NCI-H2107 treated with DMSO at 0.1 percent for 48 hours (cell line): ENCODE measurements around the gene NRDE2.
A peak's percentile ranks its signal among the peaks of the same experiment; 100 is the strongest.
"Not testable (repeated sequence)": the region's sequence is repeated elsewhere in the genome, so short reads cannot be mapped to it uniquely, and the experiment has no call there.

ENCODE experiments used
- DNase-seq: peaks from one replicate; lab custom pipeline; 2025; ENCODE audit not compliant: unreplicated experiment; lab: John Stamatoyannopoulos, UW

NRDE2 gene

DNA sequence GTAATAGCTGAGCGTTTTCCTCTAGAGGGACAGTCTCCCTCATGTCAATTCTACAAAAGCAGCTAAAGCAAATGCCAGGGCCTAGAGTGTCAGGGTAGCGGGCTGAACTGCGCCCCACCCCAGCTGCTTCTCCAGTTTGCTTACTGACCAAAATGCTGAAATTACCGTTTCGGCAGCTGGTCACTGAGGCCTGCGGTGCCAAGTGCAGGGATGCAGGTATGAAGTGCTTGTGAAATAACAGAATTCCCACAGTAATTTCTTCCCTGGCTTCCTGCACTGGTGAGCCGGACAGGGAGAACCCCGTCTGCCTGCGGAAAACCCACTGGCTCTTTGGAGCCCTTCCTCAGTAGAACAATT is 56.3 kb downstream of the NRDE2 start:
- no peak for DNase-seq

DNA sequence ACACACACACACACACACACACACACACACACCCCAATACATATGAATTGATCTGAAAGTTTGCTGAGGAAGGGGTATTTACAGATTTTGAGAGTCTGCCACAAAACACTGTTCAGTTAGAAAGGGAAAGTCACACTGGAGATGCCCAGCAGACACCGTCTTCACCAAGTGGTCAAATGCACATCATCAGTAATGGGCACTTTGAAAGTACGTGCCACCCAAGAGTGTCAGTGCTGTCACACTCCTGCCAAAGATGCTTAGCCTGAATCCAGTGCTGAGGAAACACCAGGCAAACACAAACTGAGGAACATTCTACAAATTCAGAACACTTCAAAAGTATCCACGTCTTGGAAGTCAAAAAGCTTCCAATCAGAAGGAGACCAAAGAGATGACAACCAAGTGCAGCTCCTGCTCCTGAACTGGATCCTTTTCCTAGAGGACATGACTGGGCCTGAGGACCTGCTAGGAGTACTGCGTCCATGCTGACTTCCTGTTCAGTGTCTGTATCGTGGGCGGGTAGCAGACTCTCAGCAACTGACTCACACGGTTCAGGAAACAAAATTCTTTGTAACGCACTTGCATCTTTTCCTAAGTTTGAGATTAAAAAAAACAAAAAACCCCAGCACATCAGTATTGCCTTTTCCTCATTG is 56.8 kb downstream of the NRDE2 start:
- no peak for DNase-seq

DNA sequence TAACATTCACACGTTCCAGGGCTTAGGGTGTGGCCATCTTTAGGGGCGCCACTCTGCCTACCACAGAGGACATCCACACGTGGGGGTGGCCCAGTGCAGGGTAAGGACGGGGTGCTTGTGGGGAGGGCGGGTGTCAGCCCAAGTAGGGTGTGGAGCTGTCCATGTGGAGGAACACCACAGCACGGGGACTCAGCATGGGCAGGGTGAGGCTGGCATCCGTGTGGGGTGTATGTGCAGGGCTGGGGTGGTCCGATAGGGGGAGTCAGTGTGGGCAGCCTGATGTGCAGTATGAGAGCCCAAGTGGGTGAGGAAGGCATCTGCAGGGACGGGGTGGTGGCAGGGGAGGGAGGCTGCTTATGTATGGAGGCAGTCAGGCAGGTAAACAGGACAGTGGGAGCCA is 57.7 kb downstream of the NRDE2 start:
- DNase-seq: no peak

DNA sequence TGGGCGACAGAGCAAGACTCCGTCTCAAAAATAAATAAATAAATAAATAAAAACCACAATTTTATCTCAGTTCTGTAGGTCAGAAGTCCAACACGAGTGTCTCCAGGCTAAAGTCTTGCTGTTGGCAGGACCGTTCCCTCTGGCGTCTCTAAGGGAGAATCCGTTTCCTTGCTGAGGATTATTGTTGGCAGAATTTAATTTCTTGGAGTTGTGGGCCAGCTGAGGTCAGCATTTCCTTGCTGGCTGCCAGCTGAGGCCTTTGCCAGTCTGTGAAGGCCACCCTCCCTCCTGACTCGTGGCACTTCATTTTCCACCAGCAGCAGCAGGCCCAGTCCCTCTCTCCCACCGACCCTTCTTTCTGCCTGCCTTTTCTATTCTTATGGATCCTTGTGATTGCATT is 58.2 kb downstream of the NRDE2 start:
- DNase-seq: no peak

DNA sequence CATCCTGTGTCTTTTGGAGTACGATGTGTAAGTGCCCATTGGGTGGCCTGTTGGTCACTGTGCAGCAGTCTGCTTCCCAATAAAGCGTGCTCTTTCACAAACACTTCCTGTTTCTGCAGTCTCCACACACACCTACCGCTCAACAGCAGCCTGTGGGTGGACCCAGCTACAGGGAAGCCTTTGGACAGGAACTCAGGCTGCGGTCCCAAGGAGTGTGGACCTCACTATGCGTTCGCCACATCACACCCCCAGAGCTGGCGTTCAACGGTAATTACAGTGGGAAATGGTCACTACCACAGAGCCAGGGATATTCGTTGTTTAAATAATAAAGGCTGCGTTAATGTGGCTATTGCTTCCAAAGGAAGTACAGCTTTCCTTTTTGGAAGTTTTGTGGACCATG is 59.2 kb downstream of the NRDE2 start:
- no peak for DNase-seq

DNA sequence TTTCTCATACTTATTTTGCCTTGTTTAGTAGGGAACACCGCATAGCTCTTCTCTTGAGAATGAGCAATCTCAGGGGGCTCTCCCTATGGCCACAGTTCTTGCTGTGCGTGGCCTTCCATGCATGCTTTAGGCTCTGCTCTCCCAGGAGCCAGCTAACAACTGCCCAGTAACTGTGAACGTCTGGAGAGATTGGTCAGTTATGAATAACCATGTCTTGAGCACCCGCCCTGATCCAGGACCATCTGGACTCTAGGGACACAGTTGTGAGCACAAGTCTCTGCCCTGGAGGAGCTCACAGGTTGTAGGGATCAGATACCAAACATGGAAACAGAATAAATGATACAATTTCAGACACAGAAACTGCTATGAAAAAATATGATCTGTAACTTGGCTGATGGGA is 63.3 kb downstream of the NRDE2 start:
- no peak for DNase-seq

DNA sequence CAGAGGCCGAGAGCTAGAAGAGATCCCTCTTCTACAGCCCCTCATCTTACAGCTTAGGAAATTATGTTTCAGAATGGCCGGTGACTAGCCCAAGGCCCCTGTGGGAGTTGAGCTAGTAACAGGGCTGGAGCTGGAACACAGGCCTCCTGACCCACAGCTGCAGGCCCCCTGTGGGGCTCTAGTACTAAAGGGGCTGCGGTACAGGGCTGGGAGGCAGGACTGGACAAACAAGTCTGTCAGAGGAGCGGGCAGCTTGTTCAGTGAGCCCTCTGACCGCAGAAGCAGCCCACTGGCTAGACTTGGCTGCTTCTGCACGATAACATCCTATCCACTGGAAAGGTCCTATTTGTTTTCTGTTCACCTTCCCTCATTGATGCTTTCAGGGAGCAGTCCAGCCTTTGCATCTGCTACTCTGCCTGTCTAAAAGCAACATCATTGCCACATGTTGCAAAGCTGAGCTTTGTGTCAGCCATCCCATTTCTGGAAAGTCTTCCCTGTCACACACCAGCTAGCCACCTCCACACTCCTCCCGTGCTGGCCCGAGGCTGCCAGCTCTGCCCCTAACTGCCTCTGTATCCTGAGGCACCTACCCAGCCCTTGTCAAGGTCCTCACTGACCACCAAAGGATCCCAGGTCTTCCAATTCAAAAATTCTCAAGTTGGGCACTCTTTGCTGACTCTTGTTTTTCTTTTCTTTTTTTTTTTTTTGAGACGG is 65.1 kb downstream of the NRDE2 start:
- DNase-seq: no peak

DNA sequence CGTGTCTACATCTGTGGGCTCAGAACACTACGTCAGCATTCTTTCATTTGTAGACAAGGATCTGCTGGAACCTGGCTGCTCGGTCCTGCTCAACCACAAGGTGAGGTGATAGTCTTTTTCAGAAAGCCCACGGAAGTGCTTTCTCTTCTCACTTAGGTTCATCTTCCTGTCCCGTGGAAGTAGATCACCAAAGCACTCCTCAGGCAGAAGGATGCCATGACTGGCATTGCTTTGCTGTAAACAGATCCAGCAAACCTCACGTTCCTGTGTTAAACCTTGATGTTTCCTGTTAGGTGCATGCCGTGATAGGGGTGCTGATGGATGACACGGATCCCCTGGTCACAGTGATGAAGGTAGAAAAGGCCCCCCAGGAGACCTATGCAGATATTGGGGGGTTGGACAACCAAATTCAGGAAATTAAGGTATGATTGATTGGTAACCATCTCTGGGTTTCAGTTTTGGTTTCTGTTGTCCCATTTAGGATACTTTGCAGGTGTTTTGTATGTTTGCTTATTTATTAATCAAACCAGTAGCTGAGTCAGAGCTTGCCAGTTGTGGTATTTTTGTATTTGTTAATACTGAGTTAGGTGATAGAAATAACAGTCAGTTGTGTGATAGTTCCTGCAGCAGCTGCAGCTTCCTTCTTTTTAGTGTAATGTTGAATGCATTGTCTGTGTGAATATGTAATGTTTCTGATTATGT is 67.8 kb downstream of the NRDE2 start:
- no peak for DNase-seq

DNA sequence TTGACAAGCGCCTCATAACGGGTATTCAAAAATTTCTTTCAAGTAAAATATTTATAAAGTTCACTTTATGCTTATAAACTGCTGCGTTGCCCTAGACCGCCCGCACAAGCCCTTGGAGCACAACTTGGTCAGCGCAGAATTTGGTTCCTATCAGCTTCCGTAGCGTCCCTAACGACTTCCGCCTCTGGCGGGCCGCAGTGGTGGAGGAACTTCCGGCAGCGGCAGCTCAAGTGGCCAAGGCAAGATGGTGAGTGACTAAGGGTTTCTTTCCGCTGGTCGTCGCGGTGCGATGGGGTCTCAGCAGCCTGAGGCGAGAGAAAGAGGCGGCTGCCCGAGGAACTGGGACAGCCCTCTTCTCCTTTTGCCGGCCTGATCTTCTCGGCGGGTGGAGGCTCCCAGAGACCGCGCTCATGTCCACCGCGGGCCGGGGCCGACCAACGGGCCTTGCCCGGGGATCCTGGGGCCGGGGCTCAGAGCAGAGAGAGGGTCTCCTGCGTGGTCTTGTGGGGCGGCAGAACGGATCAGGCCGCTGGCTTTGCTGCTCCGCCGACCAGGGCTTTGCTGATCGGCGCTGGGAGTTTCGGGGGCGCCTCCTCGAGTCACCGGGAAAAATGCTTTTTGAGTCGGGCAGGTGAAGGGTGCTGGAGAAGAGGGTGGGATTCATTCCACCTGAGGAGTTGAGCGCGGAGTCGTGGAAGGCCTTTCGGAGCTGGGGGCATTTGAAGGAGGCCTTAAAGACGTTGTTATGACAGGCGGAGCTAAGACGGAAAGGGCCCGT is 75.2 kb downstream of the NRDE2 start, which contains the start of gene PSMC1:
TSS of gene PSMC1 (plus strand) at position 200 of the 778 bp plus-strand sequence. CDS start at position 245, 45 bp downstream.
- DNase-seq: peak; percentile 93

DNA sequence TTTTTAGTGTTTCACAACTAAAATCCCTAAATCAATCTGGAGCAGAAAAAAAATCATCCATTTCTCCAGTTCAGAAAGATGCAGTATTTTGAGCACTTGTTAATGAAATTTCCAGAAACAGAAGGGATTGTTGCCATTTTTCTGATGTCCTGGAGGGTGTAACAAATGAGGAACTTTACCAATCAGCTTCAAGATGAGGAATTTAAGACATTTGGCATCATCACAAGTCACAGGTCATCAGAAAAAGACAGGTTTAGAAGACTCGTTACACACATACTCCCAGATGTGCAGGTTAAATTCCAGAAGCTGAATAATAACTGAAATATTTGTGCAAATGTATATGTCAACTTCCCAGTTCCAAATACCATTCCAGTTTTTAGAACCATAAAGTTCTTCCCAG is 75.9 kb downstream of the NRDE2 start:
- DNase-seq: no peak

DNA sequence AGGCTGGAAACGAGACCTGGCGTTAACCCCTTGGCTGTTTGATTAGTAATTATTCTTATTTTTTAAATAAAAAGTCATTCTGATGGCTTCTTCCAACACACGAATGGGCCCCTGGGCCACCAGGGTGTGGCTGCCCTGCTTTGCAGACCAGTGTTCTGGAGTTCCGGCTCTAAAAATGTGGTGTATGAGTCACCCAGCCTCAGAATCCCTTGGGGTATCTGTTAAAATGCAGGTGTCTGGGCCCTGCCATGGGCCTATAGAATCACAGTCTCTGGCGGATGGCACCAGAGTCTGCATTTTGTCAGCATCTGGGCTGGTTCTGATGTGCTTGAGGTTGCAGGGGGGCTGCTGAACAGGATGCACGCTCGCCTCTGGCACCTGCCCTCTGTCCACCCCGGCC is 77.9 kb downstream of the NRDE2 start:
- DNase-seq: no peak

DNA sequence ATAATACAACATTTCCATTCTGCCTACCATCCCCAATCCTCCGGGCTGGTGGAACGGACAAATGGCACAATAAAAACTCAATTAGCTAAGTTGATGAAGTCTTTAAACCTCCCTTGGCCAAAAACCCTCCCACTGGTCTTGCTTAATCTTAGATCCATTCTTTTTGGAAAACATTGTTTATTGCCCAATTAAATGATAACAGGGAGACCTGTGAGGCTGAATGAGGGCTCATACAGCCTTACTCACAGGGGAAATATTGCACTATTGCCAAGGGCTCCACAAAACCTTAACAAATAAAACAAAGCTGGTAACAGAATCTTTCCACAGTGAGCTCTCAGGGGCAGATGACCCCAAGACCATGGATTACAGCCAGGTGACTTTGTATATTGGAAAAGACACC is 83.1 kb downstream of the NRDE2 start:
- no peak for DNase-seq

DNA sequence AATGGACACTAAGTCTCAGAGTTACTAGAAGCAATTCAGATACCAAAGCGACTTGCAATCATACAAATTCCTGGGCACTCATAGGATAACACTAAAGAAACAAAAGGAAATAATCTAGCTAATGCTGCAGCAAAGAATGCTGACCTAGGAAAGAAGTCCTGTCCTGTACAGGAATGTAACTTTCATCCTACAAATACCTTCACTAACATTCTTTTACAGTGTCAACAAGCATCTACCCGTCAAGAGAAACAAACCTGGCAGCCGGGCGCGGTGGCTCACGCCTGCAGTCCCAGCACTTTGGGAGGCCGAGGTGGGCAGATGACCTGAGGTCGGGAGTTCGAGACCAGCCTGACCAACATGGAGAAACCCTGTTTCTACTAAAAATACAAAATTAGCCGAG is 84.3 kb downstream of the NRDE2 start:
- not testable (repeated sequence) for DNase-seq

DNA sequence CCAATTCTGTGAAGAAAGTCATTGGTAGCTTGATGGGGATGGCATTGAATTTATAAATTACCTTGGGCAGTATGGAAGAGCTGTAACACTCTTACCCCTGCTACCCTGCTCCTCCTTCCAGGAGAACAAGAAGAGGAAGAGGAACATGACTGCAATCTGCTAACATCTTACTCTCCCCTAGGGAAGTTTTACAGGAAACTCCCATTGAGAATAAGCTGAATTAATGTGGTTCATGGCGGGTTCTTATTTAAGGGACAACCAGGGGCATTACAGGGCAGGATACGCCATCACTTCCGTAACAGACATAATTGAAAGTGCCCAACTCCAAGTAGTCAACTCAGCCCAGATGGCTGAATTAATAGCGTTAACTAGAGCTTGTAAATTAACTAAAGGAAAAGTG is 84.8 kb downstream of the NRDE2 start:
- no peak for DNase-seq

DNA sequence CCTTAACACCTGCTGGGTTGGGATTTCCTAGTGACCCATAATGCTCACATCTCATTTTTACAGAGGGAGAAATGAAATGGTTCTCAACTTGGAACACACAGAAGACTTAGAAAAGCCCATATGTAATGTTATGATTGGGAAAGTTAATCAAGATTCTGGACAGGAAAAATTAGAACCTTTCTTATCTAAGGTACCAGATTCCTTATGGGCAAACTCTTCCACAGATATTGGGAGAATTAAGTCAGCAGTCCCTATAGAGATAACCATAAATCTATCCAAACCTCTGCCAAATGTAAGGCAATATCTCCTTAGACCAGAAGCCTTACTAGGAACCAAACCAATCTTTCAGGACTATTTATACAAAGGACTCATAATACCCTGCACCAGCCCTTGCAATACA is 89.3 kb downstream of the NRDE2 start:
- no peak for DNase-seq

DNA sequence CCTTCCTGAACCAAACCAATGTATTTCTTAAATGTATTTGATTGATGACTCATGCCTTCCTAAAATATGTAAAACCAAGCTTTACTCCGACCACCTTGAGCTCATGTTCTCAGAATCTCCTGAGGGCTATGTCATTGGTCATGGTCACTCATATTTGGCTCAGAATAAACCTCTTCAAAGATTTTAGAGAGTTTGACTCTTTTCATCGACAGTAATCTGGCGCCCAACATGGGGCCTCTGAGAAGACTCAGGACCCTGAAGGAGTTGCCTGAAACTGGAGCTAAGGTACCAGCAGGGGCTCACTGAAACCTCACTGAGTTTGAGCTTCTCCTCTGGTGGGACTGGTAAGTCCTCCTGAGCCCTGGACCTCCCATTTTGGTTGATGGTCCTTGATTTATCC is 92.6 kb downstream of the NRDE2 start:
- no peak for DNase-seq

DNA sequence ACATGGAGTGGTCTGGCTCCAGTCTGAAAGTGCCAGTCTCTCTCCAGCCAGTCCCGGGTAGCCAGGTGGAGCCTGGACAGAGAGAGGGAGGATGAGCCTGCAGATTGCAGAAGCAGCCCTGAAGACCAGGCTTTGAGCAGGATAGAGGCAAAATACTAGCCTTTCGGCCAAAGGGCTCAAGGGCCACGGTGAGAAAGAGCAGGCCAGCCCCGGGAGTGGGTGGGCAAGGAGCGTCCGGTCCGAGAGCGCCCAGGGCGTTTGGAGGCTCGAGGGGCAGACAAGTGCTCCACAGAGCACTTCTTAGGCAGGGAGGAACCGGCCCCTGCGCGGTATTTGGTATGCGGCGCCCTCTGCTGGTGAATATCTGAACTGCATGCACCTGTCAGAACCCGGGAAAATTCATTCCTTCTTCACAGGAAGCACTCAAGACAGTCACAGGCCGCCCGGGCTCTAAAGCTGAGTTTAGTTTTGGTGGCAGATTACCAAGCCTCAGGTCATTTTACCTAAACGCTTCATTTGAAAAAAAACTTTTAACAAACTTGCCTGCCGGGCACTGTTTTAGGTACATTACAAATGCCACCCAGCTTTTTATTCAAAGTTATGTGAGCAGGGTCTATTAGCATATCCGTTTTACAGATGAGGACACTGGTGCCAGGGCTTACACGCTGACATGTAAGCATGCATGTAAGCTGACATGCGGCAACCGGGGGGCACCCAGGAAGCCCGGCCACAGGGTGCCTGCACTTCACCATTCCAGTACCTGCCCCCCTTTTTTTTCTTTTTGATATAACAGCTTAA is 96.4 kb downstream of the NRDE2 start:
- DNase-seq: peak; percentile 76

DNA sequence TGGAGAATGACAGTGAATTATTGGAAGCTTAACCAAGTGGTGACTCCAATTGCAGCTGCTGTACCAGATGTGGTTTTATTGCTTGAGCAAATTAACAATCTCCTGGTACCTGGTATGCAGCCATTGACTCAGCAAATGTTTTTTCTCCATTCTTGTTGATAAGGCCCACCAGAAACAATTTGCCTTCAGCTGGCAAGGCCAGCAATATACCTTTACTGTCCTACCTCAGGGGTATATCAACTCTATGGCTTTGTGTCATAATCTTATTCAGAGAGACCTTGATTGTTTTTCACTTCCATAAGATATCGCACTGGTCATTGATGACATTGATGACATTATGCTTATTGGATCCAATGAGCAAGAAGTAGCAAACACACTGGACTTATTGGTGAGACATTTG is 101.8 kb downstream of the NRDE2 start:
- DNase-seq: not testable (repeated sequence)

DNA sequence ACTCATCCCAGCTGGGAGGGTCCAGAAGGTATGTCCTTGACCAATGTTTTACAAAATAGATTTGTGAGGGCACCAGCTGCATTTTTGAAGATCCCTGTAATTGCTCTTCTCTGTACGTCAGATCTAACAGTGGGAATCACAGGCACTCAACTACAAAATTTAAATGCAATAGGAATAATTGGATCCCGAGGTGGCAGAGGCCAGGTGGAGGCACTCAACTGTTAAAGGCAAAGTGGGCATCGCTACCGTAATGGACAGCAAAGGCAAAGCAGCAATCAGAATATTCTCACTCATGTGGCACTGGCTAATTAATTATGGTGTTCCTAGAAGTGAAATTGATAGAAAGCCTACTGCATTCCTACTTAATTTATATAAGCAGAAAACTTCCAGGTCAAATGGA is 103.3 kb downstream of the NRDE2 start:
- DNase-seq: no peak
